ENCODE data around the gene KIAA0319L. TPM values are rescaled to one million over a fixed set of nuclear protein-coding genes. Genes with fewer than 3 reads are reported as not detected.

The KIAA0319L gene
- total RNA-seq, 4 donors from 2014 or later = 33.4 to 60.9 (median 44.9) TPM

DNA sequence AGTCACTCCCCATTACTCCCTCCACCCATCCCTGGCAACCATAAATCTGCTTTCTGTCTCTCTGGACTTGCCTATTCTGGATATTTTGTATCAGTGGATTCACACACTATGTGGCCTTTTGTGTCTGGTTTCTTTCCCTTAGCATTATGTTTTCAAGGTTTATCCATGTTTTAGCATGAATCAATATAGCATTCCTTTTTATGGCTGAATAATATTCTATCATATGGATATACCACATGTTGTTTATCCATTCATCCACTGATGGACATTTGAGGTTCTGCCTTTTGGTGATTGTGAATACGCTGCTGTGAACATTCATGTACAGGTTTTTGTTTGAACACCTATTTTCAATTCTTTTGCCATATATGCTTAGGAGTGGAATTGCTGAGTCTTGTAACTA lies 148.3 kb downstream of the KIAA0319L start:
- no peak for DNase-seq (ENCODE audit: low spot score in 2 of 2)
- TF ChIP-seq CTCF (IDR thresholded peaks at IDR 0.05) (no peak), POLR2A (IDR thresholded peaks at IDR 0.05) (no peak)
- no peak overlapping the region for H3K4me3 ChIP-seq (ENCODE audit: low read depth, poor library complexity, severe bottlenecking)
- WGBS, 2 donors = 94 to 100% methylated on average over 1 of the region's 1 CpG
- intact Hi-C loops (cut with DNase I; ENCODE audit: low total_unique reads) = no loop called here

- DNase-seq (ENCODE audit: low spot score in 2 of 2) = no peak
- H3K4me3 ChIP-seq (ENCODE audit: low read depth, poor library complexity, severe bottlenecking) = no peak overlapping the region
- intact Hi-C loops (cut with DNase I; ENCODE audit: low total_unique reads) = no loop called here
- 97 to 98% methylated on average over 4 of the region's 4 CpGs for WGBS, 2 donors
- TF ChIP-seq POLR2A (IDR thresholded peaks at IDR 0.05) (no peak), CTCF (IDR thresholded peaks at IDR 0.05) (no peak)
Measured at GRCh38 chr1:35407743-35408142, 149.5 kb downstream of the KIAA0319L start.

- TF ChIP-seq POLR2A (IDR thresholded peaks at IDR 0.05) (no peak), CTCF (IDR thresholded peaks at IDR 0.05) (no peak)
- intact Hi-C loops (cut with DNase I; ENCODE audit: low total_unique reads) = no loop called here
- H3K4me3 ChIP-seq (ENCODE audit: low read depth, poor library complexity, severe bottlenecking) = no peak overlapping the region
- no peak for DNase-seq (ENCODE audit: low spot score in 2 of 2)
Measured at GRCh38 chr1:35406103-35406502, 151.1 kb downstream of the KIAA0319L start.

GRCh38 chr1:35401049-35401448 lies 156.2 kb downstream of the KIAA0319L start:
- intact Hi-C loops (cut with DNase I; ENCODE audit: low total_unique reads) = no loop called here
- DNase-seq (ENCODE audit: low spot score in 2 of 2) = no peak
- no peak overlapping the region for H3K4me3 ChIP-seq (ENCODE audit: low read depth, poor library complexity, severe bottlenecking)
- TF ChIP-seq POLR2A (IDR thresholded peaks at IDR 0.05) = no peak
- no peak for TF ChIP-seq CTCF (IDR thresholded peaks at IDR 0.05)

DNA sequence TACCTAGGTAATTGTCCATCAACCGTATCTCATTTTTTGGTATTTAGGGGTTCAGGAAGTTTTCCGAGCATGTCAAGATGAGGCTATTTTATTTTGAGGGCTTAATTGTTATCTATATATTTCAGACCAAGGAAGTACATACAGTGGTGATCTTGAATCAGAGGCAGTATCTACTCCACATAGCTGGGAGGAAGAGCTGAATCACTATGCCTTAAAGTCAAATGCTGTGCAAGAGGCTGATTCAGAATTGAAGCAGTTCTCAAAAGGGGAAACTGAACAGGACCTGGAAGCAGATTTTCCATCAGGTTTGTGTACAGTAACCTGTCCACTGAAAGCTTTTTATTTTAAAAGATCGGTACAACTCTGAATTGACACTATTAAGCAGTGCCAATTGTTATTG lies 158.5 kb downstream of the KIAA0319L start:
- TF ChIP-seq CTCF (IDR thresholded peaks at IDR 0.05) (no peak), POLR2A (IDR thresholded peaks at IDR 0.05) (no peak)
- intact Hi-C loops (cut with DNase I; ENCODE audit: low total_unique reads) = no loop called here

DNA sequence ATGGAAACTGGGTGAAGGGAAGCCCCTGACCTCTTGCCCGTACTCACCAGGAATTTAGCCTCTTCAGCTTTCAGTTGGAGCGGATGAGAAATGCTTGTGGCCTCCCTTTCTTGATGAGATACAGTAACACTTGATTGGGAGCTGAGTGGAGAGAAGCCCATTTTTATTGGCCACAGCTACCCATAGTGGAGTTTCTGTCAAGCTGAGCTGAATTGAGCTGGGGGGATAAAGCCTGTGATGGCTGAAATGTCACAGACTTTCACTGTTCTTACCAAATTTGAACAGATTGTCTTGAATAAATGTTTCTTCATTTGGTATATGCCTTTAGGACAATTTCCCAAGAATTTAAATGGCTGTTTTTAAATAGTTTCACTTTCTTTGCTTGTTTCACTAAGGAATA lies 162.8 kb downstream of the KIAA0319L start:
- no peak overlapping the region for H3K4me3 ChIP-seq (ENCODE audit: low read depth, poor library complexity, severe bottlenecking)
- 91 to 94% methylated on average over 2 of the region's 2 CpGs for WGBS, 2 donors
- TF ChIP-seq CTCF (IDR thresholded peaks at IDR 0.05) = no peak
- no peak for TF ChIP-seq POLR2A (IDR thresholded peaks at IDR 0.05)
- intact Hi-C loops (cut with DNase I; ENCODE audit: low total_unique reads) = no loop called here
- DNase-seq (ENCODE audit: low spot score in 2 of 2) = no peak

More for the DNA sequence above, 158.5 kb downstream of the KIAA0319L start:
- WGBS, 2 donors = 93 to 95% methylated on average over 3 of the region's 3 CpGs
- H3K4me3 ChIP-seq (ENCODE audit: low read depth, poor library complexity, severe bottlenecking) = no peak overlapping the region
- no peak for DNase-seq (ENCODE audit: low spot score in 2 of 2)
